K562 (cell line): ENCODE measurements around the gene HCRTR1. TPM values are rescaled to one million over a fixed set of nuclear protein-coding genes. Genes with fewer than 3 reads are reported as not detected.

Experiments used
- CBX8 ChIP-seq: fragments of 200-600 bp; sonication (generic); IDR thresholded peaks from 2 replicates; pipeline ENCODE4 v1.6.1; 2012; ENCODE audit warnings: borderline replicate concordance, mixed run types, low read depth, mild to moderate bottlenecking, moderate library complexity, mixed read lengths, low read length, control low read depth, inconsistent platforms; ENCODE audit not compliant: poor library complexity, severe bottlenecking; ENCODE audit errors: extremely low read depth
- CTCF ChIP-seq, 3 experiments: IDR thresholded peaks in 2 of 3; conservative IDR thresholded peaks in 1 of 3; 2 replicates each; pipeline ENCODE4 v1.5.1; 2011 to 2012; ENCODE audit warnings: low read length in 3 of 3, mild to moderate bottlenecking in 3 of 3, control low read depth in 2 of 3, improper control_type of control experiment in 1 of 3, inconsistent platforms in 1 of 3, low read depth in 1 of 3, mixed read lengths in 1 of 3, moderate library complexity in 1 of 3; ENCODE audit not compliant: insufficient read depth in 2 of 3
- EWSR1 ChIP-seq: fragments of 450-650 bp; IDR thresholded peaks from 2 replicates; pipeline ENCODE4 v1.6.1; 2018; ENCODE audit warnings: borderline replicate concordance, mild to moderate bottlenecking, low read depth, moderate library complexity; ENCODE audit not compliant: partially characterized antibody
- GATAD2A ChIP-seq: fragments of 450-650 bp; IDR thresholded peaks from 2 replicates; pipeline ENCODE4 v1.6.1; 2017
- MAZ ChIP-seq, 2 experiments: fragments of 450-650 bp in 1 of 2; sonication (generic) in 1 of 2; formaldehyde crosslinking; IDR thresholded peaks in 1 of 2; conservative IDR thresholded peaks in 1 of 2; 2 replicates each; pipeline versions ENCODE4 v1.4.0 to v1.5.0; 2020; ENCODE audit warnings: mild to moderate bottlenecking in 1 of 2, missing genetic modification reagents in 1 of 2
- MXI1 ChIP-seq: IDR thresholded peaks from 2 replicates; pipeline ENCODE4 v1.6.1; 2011; ENCODE audit warnings: low read depth, mild to moderate bottlenecking, improper control_type of control experiment, low read length
- PRPF4 ChIP-seq: fragments of 200-400 bp; formaldehyde crosslinking; IDR thresholded peaks from one replicate; pipeline ENCODE4 v1.6.1; 2017; ENCODE audit warnings: low read length, low read depth, mild to moderate bottlenecking; ENCODE audit not compliant: insufficient read depth, poor library complexity, severe bottlenecking
- RBM25 ChIP-seq: fragments of 200-400 bp; formaldehyde crosslinking; IDR thresholded peaks from 2 replicates; pipeline ENCODE4 v1.6.1; 2018; ENCODE audit warnings: low read length, low read depth, moderate library complexity; ENCODE audit not compliant: severe bottlenecking
- REST ChIP-seq, 2 experiments: fragments of 450-650 bp; formaldehyde crosslinking in 1 of 2; IDR thresholded peaks; 2 replicates each; pipeline versions ENCODE4 v1.4.0 to v1.6.1; 2014 to 2020; ENCODE audit warnings: mild to moderate bottlenecking in 2 of 2, borderline replicate concordance in 1 of 2, low read depth in 1 of 2
- polyA plus RNA-seq, 8 experiments: library from polyadenylated mRNA; depleted of rRNA in 4 of 8; stranded (reverse) in 5 of 8; unstranded in 3 of 8; fragments of >200 nt; fragmentation: Nextera tagmentation in 2 of 8; fragmentation: Illumina TruSeq in 1 of 8; extraction: Ambion mirVana in 2 of 8; extraction: Trizol in 1 of 8; gene quantifications; 2 replicates each; pipeline versions ENCODE4 v1.2.1 to v1.2.3, GENCODE V29; 2011 to 2014; ENCODE audit warnings: inconsistent platforms in 1 of 8, missing spikeins in 1 of 8
- total RNA-seq, 7 experiments: library from RNA; depleted of rRNA in 6 of 7; stranded (reverse); fragments of >200 nt in 6 of 7; fragmentation: Illumina TruSeq in 2 of 7; extraction: Trizol in 2 of 7; gene quantifications; 2 replicates each; pipeline versions ENCODE4 v1.2.1 to v1.2.3, GENCODE V29; 2011 to 2021; ENCODE audit warnings: low replicate concordance in 1 of 7
- TF ChIP-seq, protein P1 (sequence below): fragments of 250-450 bp; sonication (Bioruptor Pico); IDR thresholded peaks from 2 replicates; pipeline ENCODE4 v1.8.0; 2022; ENCODE audit warnings: moderate library complexity, mild to moderate bottlenecking, inconsistent platforms
- TF ChIP-seq, protein P2 (sequence below): fragments of 450-650 bp; IDR thresholded peaks from 2 replicates; pipeline ENCODE4 v1.6.1; 2017; ENCODE audit warnings: mild to moderate bottlenecking, moderate library complexity

Gene HCRTR1
- total and polyA plus RNA-seq, 9 of the 15 experiments (the other 6 are each of a cell fraction or from before 2014, with no cell fraction given): not detected

- TF ChIP-seq REST (IDR thresholded peaks at IDR 0.05; ENCODE audit: borderline replicate concordance): peak; percentile 91
- TF ChIP-seq REST (CRISPR knock-in tag; IDR thresholded peaks at IDR 0.05; ENCODE audit: low read depth): no peak
- no peak for TF ChIP-seq EWSR1
- TF ChIP-seq, protein P1, sequence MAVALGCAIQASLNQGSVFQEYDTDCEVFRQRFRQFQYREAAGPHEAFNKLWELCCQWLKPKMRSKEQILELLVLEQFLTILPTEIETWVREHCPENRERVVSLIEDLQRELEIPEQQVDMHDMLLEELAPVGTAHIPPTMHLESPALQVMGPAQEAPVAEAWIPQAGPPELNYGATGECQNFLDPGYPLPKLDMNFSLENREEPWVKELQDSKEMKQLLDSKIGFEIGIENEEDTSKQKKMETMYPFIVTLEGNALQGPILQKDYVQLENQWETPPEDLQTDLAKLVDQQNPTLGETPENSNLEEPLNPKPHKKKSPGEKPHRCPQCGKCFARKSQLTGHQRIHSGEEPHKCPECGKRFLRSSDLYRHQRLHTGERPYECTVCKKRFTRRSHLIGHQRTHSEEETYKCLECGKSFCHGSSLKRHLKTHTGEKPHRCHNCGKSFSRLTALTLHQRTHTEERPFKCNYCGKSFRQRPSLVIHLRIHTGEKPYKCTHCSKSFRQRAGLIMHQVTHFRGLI (CRISPR knock-in tag): no peak
- TF ChIP-seq CTCF (IDR thresholded peaks at IDR 0.05 in 2 of 3, conservative IDR thresholded peaks at IDR 0.05 in 1 of 3; ENCODE audit: insufficient read depth in 2 of 3, low read depth in 1 of 3, low read length in 3 of 3): peak; percentile 92 to 97 (median 94)
- no peak for TF ChIP-seq PRPF4
- TF ChIP-seq CBX8: no peak
- TF ChIP-seq, protein P2, sequence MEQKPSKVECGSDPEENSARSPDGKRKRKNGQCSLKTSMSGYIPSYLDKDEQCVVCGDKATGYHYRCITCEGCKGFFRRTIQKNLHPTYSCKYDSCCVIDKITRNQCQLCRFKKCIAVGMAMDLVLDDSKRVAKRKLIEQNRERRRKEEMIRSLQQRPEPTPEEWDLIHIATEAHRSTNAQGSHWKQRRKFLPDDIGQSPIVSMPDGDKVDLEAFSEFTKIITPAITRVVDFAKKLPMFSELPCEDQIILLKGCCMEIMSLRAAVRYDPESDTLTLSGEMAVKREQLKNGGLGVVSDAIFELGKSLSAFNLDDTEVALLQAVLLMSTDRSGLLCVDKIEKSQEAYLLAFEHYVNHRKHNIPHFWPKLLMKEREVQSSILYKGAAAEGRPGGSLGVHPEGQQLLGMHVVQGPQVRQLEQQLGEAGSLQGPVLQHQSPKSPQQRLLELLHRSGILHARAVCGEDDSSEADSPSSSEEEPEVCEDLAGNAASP: no peak
- no peak for TF ChIP-seq MXI1
- no peak for TF ChIP-seq RBM25
- TF ChIP-seq MAZ (CRISPR knock-in tag; conservative IDR thresholded peaks at IDR 0.05 in 1 of 2, IDR thresholded peaks at IDR 0.05 in 1 of 2): peak in 1 of 2 experiments; percentile 58; a peak in 2 of 4 replicates
- TF ChIP-seq GATAD2A: no peak
Measured at GRCh38 chr1:31663622-31664452, 46.3 kb downstream of the HCRTR1 start (continued).
